Measurements from ENCODE around the gene OXER1.
A peak's percentile ranks its signal among the peaks of the same experiment; 100 is the strongest.

Gene OXER1, protein sequence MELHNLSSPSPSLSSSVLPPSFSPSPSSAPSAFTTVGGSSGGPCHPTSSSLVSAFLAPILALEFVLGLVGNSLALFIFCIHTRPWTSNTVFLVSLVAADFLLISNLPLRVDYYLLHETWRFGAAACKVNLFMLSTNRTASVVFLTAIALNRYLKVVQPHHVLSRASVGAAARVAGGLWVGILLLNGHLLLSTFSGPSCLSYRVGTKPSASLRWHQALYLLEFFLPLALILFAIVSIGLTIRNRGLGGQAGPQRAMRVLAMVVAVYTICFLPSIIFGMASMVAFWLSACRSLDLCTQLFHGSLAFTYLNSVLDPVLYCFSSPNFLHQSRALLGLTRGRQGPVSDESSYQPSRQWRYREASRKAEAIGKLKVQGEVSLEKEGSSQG

DNA sequence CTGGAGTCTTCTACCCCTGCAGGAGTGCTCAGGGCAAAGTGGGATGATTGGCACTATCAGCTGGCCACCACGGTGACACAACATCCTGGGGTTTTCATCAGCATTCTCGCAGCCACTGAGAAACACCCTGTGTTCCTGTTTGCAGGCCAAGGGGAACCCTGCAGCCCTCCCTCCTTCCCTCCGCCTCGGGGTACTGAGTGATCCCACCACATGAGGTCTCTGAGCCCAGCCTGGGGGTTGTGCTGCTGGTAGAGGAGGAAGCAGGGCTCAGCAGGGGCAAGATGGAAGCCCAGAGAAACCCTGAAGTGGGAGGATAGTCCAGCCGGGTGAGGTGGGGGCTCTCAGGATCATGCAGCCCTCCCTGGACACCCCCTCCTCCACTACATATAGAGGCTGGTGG lies at the start of gene OXER1:
OXER1 (minus strand) TSS at position 40 of the 400 bp plus-strand sequence. CDS start 73 bp downstream, outside the sequence.
- no peak for DNase-seq (ENCODE audit: low read depth)

DNA sequence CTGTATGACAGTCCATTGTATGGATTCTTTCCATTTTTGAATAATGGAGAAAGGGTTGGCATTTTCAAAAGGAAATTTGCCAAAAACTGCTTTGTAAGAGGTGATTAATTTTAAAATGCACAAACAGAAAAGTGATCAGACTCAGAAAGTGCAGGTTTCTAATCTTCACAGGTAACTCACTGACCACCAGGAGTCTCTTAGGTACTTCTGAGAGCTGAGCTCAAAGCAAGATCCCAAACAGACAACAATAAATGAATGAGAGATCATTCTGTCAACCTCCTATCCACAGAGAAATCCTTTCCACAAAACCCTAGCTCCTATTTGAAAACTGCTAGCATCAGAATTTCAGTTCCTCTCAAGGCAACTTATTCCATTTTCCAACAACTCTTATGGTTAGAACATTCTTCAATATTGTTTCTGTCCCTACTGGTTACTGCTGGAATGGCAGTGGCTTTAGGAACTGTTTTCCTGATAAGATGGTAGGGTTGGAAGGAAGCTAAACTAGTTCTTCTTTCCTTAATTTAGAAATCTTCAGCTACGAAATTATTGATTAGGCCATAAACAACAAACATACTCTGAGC lies 49.1 kb upstream of the OXER1 start:
- DNase-seq (ENCODE audit: low read depth), result peak; percentile 32

DNA sequence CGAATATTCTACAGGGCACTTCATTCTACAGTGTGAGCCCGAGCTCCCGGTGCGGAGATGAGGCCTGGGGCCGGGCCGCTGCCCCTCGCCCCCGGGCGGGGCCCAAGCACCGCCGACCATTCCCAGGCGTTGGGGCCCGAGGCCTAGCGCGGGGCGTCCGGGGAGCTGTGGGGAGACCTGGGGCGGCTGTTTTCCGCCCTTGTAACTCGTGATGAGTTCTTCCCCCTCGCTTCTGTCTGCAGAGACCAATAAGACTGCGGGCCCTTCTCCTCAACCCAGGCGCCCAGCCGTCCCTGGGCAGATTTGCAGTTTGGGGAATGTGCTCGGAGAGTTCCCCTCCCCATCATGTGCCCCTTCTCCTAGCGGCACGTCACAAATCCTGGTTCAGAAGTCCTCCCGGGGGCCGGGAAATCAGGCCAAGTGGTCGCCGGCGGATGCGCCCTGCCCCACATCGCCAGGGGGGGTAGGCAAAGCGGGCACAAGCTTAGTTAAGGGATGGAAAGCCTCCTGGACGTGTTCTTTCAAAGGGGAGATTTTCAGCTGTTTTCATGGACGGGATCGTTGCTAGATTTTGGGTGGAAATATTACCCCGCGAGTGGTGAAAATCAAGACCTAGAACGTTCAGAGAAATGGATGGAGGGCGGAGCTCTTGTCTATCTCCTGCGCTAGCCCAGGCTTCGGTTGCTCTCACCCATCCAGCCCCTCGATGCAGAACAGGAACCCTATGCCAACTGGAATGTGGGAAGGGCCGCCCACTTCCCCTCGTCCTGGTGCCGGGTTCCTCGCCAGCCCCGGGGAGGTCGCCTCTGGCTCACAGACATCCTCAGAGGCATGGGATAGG lies 47.3 kb upstream of the OXER1 start:
- peak; percentile 59 for DNase-seq (ENCODE audit: low read depth)

DNA sequence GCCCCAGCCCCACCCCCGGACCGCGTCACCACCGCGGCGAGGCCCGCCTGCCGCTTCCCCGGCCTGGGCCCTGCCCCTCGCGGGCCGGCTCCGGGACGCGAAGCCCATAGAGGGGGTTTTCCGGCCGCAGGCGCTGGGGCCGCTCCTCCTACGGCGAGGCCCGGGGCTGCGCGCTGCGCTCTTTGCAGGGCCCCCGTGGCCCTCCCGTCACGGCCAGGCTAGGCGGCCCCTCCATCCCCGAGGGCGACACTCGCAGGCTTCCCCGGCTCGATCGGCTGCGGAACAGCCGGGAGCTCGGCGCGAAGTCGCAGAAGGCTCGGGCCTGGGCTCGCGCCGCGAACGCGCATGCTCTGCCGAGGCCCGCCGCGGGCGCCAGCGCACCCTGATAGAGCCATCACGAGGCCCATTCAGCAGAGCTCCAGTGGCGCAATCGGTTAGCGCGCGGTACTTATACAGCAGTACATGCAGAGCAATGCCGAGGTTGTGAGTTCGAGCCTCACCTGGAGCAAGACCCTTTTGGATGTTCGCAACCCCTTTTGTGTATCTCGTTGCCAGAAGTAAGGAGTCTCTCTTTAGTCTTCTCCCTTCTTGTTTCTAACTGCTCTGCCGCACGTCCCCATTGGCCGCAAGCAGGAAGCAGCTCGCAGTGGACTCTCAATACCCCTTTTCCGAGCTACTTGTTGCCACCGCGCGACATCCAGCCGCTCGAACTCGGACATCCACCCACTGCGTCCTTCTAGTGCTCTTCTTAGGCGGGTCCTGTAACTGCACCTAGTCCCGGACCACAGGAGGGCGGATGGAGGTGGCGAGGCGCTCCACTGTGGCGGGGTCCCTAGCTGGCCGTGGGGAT lies 46.4 kb upstream of the OXER1 start:
- peak; percentile 97 for DNase-seq (ENCODE audit: low read depth)

DNA sequence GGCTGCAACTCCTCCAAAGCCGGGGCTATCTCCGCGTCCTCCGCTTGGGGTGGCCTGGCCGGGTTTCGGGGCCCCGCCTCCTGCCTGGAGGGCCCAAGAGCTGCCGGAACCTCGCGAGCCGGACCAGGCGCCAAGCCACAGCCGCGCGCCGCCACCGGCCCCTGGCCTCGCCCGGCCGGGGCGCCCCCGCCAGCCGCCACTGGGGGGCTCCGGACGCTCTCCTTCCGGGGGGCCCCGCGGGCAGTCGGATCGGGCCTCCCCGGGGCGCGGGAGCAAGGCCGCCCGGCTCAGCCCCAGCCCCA lies 45.8 kb upstream of the OXER1 start:
- DNase-seq (ENCODE audit: low read depth), result peak; percentile 88

DNA sequence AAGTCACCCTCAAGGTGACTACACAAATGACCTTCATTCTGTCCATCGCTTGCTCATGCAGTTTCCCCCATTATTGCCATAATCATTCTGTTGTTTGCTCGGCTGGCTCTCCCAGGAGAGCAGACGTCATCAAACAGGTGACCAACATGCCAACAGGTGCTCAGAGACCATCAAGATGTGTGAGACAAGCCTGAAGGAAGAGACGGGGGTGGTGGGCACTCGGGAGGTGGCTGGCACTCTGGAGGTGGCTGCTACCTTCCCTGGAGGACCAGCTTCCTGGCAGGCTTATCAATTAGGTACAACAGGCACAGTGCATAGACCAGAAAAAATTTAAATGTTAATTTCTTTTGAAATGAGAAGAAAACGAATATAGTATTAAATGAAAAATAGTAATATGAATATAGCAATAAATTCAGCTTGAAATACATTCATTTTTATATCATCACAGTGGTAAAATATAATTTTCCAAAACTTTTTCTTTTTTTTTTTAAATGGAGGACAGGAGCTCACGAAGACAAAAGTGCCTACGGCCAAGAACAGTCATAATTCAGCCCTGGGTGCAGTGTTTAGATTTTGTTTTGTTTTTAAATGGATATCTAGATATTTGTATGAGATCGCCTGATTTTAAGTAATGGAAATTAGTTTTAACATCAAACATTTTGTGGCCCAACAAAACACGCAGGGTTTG lies 45.3 kb upstream of the OXER1 start:
- no peak for DNase-seq (ENCODE audit: low read depth)

DNA sequence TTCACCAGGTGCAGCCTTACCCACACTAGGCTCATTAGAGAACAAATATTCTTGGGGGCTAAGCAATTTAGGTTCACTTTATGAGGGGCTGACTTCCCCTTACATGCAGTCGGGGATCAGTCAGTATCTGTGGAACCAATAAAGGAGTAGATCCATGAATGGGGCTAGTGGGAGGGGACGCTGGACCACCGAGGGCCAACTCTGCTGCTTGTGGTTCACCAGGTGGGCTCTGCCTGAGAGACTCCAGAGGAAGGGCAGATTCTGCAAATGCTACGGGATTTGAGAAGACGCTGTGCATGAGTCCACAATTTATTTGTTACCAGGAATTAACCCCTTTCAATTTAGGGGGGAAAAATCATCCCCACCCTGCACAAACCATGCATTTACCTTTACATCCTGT lies 44.4 kb upstream of the OXER1 start:
- no peak for DNase-seq (ENCODE audit: low read depth)

DNA sequence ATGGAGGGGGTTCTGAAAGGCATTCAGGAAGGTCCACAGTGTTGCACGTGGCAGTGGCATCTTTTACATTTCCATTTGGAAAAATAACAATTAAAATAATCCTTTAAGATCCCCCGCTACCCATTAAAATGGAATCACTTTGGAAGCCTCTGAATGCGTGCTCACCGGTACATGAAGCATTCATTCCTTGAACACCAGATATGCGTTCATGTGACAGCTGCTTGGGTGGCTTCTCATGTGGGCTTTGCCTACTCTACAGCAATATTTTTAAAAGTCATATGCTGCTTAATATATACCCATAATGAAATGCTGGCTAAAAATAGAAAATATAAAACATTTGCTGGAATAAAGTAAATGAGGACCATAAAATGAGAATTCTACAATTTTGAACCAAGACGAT lies 42.9 kb upstream of the OXER1 start:
- DNase-seq (ENCODE audit: low read depth), result no peak

DNA sequence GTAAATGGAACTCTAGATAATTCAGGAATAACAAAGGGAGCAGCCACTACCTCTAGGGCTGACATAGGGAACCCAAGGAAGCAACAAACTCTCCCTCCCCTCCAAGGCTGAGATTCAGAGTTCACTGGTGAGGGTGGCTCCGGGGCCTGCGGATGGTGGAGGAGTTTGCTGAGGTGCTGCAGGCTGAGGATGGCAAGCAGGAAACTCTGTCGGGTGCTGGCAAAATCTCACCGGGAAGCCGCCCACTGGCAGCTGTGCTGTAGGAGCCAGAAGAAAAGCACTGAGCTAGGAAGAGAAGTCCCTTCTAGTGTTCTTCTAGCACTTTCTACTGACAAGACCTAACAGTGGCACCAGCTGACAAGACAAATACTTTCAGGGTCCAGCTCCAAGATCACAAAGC lies 41.0 kb upstream of the OXER1 start:
- DNase-seq (ENCODE audit: low read depth), result no peak

DNA sequence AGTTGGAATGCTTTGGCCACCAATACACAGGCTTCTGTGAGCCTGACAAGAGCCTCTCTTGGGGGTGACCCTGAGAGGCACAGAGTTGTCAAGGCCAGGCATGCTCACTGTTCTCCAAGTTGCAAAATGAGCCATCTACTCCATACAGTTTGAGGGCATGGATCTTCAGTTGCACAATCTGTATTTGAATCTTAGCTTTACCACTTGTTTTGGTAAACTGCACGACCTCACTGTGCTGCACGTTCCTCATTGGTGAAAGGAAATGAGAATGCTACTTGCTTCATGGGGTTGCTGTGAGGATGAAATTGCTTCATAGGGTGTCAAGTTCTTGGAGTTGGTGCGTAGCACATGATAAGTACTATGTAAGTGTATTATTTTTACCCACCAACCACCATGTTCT lies 40.4 kb upstream of the OXER1 start:
- DNase-seq (ENCODE audit: low read depth), result peak; percentile 22

DNA sequence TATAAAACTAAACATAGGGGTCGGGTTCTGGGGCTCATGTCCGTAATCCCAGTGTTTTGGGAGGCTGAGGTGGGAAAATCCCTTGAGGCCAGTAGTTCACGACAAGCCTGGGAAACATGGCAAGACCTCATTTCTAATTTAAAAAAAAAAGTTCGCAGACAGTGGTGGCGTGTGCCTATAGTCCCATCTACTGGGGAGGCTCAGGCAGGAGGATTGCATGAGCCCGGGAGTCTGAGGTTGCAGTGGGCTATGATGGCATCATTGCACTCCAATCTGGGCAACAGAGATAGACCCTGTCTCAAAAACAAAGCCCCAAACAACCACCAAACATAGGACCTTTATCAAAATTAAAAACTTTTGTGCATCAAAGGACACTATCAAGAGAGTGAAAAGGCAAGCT lies 38.2 kb upstream of the OXER1 start:
- DNase-seq (ENCODE audit: low read depth), result no peak

DNA sequence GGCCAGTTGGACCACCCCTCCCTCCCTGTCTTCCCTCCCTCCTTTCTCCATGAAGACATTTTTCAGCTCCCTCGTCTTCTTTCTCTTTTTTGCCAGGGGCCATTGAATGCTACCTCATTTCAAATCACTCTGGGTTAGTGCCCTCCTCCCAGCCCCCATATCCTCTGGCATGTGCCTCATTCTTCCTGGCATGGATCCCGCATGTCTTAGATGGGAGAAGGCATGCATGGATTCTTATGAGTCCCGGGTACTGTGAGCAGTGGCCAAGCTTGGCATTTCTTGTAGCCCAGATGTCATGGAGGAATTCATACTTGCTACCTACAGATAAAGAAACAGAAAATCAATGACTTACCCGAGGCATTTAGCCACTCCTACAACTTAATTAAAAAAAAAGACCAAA lies 37.4 kb upstream of the OXER1 start:
- peak; percentile 58 for DNase-seq (ENCODE audit: low read depth)

DNA sequence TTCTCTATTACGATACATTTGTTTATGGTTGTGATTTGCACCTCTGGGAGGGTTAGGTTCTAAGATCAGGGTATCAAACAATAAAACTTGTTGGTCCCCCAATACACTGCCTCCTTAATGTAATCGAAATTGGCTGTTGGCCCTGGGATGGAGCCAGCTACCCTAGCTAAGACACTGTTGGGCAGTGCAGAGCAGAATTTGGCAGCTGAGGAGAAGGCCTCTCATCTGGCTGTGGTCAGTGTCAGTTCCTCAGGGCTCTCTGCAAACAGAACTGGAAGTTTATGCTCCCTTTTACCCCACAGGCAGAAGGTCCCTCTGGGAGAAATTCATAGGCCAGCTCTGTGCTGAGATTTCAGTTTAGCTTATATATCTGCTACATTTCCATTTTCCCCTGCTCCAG lies 37.0 kb upstream of the OXER1 start:
- peak; percentile 16 for DNase-seq (ENCODE audit: low read depth)

DNA sequence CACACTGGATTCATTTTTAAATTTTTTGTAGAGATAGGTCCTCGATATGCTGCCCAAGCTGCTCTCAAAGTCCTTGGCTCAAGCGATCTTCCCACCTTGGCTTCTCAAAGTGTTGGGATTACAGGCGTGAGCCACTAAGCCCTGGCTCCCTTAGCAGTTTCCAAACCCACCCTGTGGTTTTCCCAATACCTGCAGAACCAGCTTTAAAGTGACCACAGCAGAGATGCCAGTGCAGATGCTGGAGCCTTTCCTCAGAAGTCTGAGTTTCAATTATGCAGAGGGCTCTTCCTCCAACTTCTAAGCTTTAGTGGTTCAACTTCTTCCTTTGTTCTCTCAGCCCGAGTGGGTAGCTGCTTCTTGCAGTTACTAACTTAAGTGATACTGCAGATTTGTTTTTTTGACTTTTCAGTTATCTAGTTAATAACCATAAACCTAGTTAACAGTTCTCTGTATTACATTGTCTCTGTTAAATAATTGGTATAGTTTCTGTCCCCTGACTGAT lies 36.6 kb upstream of the OXER1 start:
- DNase-seq (ENCODE audit: low read depth), result no peak

DNA sequence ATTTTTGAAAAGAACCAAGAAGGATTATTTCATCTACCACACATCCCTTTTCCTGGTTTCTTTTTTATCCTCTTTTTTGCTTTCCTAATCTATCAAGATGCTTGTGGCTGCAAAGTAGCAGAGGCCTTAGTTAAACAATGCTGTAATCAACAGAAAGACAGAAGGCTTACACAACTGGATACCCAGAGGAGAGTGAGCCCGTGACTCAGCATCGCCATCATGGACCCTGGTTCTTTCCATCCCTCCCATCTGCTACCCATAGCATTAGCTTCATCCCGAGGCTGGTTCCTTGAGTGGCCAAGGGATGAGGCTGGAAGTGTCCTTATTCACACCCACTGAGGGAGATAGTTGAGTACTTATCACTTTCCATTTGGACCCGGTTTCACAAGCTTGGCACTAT lies 35.9 kb upstream of the OXER1 start:
- no peak for DNase-seq (ENCODE audit: low read depth)

DNA sequence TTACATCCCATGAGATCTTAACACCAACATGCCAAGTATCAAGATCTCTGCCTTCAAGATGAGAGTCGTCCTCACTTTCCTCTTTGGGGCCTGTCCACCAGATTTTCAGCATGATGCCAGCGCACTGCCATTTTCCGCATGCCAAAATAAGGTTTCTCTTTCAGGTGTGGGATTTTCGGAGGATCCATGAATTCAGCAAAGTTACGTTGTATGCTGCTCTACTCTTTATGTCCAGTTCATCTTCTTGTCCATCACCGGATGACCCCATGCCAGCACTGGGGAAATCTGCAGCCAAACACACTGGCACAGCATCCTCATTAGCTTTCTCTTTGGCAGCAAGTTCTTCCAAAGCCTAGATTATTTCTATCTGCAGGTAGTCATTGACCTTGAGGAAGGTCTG lies 33.3 kb upstream of the OXER1 start:
- DNase-seq (ENCODE audit: low read depth), result no peak

DNA sequence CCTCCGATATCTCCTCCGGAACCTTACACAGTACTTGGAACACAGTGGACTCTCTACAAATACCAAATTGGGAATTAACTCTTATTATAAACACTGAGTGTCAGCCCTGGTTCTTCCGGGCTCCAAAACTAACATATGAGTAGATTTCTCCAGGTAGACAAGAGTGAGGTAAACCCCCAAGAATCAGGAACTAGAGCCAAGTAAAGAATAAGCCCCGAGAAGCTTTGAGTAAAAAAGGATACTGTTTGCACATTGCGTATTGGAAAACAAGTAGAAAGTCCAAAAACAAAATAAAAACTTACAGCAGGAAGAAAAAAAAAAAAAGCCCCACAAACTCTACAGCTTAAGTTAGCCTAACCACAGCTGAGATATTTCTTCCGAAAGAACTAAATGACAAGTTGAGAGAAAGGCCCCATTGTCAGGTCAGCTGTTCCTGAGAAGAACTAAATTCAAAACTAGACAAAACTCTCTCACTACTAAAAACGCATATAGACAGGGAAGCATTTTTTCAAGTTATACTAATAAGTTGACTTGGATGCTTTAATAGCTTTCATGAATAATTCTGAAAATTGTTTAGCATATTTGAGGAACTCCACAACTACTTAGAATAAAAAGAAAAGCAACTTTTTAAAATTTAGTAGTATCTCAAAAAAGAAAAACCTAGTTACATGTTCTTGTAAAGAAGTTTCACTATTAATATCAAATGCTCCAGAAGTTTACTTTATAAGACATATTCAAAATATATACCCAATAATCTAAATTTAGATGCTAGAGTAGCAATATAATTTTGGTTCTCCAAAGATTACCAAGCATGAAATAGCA lies 32.7 kb upstream of the OXER1 start:
- DNase-seq (ENCODE audit: low read depth), result no peak

DNA sequence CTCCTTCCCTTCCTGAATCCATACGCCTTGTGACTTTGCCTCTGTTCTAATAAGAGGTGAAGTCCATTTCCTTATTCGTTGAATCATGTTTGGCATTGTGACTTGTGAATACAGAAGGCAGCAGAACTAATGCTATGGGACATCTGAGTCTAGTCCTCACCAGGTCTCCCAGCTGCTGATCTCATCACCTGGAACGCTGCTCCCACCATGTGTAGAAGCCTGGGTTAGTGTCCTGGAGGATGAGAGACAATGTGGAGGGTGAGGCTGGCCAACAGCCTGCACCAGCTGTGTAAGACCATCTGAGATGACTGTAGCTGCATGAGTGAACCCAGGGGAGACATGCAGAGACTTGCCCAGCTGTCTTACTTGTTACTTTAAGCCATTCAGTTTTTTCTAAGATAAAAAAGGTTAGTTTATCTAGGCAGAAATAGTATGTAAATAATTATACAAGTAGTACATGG lies 31.9 kb upstream of the OXER1 start:
- DNase-seq (ENCODE audit: low read depth), result no peak

DNA sequence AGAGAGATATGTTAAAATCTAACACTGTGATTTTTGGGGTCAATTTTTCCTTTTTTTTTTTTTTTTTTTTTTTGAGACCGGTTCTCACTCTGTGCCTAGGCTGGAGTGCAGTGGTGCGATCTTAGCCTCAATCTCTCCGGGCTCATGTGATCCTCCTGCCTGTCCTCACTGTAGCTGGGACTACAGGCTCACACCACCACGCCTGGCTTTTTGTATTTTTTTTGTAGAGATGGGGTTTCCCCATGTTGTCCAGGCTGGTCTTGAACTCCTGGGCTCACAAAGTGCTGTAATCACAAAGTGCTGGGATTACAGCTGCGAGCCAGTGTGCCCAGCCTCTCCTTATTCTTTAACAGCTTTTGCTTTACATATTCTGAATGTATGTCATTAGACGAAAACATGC lies 31.3 kb upstream of the OXER1 start:
- DNase-seq (ENCODE audit: low read depth), result no peak

DNA sequence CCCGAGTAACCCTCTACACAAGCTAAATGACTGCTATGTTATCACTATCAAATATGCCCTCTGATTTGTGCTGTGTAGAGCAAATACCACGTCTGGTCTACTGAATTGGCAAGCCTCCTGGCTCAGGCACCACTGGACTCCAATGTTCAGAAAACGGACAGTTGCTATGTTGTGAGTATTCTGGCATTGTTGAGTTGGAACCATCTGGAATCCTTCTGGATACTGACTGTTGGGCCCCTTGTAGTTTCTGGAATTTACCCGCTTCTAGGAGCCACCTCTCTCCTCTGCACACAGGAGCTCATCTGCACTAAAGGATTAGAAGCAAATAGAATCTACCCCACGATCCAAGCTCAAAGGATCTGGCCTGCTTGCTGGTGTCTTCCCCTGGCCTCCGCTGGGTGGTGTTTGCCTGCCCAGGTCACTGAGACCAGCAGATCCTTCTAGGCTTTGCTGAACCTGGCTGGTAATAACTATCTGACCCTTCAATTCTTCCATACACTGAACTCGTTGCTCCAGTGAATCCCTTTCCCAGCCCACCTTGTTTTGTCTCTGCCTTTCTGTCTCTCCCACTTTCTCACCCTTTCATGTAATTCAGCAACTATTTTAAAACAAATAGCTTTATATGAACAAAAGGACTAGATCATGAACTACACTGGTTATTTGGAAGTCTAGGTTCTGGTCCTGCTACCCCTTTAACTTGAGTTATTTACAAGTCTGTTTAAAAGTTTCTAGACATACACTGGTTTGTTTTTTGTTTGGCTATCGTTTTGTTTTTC lies 30.5 kb upstream of the OXER1 start:
- DNase-seq (ENCODE audit: low read depth), result peak; percentile 49

All from EH (cell line).